Measurements from ENCODE around the gene CKS1B.

DNA sequence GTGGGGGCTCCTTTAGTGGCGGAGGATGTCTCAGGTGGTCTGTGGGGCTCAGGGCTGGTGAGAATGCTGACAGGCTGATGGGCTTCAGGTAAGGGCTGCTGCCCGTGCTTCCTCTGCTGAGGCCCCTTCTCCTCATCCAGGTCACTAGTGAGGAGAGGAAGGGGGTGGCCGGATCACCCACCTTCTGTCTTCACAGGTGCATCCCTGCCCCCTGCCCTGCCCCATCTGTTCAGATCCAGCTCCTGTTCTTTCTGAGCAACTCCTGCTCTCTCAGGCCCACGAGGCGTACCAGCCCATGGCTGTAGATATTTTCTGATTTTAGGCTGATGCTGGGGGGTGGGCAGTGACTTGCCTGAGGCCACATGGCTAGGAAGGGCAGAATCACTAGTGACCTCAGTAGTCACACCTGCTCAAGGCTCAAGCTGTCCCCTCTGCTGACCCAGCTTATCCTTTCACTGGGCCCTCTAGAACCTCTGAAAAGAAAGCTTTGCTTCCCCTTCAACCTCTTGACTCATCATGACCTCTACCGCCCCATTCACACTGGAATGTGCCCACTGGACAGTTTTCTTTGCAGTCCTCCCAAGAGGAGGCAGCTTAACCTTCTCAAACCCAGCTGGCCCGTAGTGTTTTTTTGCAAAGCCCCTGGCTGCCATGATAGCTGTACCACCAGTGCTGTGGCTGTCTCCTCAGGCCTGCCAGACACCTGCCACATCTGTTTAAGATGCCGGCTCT, 44.3 kb downstream of the CKS1B start:
- TF ChIP-seq, protein P1, sequence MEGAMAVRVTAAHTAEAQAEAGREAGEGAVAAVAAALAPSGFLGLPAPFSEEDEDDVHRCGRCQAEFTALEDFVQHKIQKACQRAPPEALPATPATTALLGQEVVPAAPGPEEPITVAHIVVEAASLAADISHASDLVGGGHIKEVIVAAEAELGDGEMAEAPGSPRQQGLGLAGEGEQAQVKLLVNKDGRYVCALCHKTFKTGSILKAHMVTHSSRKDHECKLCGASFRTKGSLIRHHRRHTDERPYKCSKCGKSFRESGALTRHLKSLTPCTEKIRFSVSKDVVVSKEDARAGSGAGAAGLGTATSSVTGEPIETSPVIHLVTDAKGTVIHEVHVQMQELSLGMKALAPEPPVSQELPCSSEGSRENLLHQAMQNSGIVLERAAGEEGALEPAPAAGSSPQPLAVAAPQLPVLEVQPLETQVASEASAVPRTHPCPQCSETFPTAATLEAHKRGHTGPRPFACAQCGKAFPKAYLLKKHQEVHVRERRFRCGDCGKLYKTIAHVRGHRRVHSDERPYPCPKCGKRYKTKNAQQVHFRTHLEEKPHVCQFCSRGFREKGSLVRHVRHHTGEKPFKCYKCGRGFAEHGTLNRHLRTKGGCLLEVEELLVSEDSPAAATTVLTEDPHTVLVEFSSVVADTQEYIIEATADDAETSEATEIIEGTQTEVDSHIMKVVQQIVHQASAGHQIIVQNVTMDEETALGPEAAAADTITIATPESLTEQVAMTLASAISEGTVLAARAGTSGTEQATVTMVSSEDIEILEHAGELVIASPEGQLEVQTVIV (CRISPR knock-in tag; IDR thresholded peaks at IDR 0.05; ENCODE audit: borderline replicate concordance), result no peak
- TF ChIP-seq, protein P2, sequence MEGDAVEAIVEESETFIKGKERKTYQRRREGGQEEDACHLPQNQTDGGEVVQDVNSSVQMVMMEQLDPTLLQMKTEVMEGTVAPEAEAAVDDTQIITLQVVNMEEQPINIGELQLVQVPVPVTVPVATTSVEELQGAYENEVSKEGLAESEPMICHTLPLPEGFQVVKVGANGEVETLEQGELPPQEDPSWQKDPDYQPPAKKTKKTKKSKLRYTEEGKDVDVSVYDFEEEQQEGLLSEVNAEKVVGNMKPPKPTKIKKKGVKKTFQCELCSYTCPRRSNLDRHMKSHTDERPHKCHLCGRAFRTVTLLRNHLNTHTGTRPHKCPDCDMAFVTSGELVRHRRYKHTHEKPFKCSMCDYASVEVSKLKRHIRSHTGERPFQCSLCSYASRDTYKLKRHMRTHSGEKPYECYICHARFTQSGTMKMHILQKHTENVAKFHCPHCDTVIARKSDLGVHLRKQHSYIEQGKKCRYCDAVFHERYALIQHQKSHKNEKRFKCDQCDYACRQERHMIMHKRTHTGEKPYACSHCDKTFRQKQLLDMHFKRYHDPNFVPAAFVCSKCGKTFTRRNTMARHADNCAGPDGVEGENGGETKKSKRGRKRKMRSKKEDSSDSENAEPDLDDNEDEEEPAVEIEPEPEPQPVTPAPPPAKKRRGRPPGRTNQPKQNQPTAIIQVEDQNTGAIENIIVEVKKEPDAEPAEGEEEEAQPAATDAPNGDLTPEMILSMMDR (IDR thresholded peaks at IDR 0.05 in 2 of 3, conservative IDR thresholded peaks at IDR 0.05 in 1 of 3; ENCODE audit: insufficient read depth in 2 of 3, low read depth in 1 of 3, low read length in 3 of 3), result no peak
- no peak for TF ChIP-seq YY1 (IDR thresholded peaks at IDR 0.05; ENCODE audit: borderline replicate concordance in 1 of 3, control insufficient read depth in 1 of 3, extremely low read depth in 1 of 3, insufficient read depth in 3 of 3, insufficient read length in 1 of 3, insufficient replicate concordance in 2 of 3, low read depth in 1 of 3, low read length in 2 of 3)
- no peak for TF ChIP-seq SMARCC2 (IDR thresholded peaks at IDR 0.05; ENCODE audit: low read depth)
- TF ChIP-seq GABPB1 (CRISPR knock-in tag; IDR thresholded peaks at IDR 0.05), result no peak
- TF ChIP-seq POLR2A (conservative IDR thresholded peaks at IDR 0.05), result no peak
- TF ChIP-seq, protein P3, sequence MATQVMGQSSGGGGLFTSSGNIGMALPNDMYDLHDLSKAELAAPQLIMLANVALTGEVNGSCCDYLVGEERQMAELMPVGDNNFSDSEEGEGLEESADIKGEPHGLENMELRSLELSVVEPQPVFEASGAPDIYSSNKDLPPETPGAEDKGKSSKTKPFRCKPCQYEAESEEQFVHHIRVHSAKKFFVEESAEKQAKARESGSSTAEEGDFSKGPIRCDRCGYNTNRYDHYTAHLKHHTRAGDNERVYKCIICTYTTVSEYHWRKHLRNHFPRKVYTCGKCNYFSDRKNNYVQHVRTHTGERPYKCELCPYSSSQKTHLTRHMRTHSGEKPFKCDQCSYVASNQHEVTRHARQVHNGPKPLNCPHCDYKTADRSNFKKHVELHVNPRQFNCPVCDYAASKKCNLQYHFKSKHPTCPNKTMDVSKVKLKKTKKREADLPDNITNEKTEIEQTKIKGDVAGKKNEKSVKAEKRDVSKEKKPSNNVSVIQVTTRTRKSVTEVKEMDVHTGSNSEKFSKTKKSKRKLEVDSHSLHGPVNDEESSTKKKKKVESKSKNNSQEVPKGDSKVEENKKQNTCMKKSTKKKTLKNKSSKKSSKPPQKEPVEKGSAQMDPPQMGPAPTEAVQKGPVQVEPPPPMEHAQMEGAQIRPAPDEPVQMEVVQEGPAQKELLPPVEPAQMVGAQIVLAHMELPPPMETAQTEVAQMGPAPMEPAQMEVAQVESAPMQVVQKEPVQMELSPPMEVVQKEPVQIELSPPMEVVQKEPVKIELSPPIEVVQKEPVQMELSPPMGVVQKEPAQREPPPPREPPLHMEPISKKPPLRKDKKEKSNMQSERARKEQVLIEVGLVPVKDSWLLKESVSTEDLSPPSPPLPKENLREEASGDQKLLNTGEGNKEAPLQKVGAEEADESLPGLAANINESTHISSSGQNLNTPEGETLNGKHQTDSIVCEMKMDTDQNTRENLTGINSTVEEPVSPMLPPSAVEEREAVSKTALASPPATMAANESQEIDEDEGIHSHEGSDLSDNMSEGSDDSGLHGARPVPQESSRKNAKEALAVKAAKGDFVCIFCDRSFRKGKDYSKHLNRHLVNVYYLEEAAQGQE (IDR thresholded peaks at IDR 0.05; ENCODE audit: borderline replicate concordance), result no peak
- TF ChIP-seq, protein P3 (CRISPR knock-in tag; IDR thresholded peaks at IDR 0.05; ENCODE audit: low read depth), result no peak
- TF ChIP-seq HSF4 (CRISPR knock-in tag; IDR thresholded peaks at IDR 0.05; ENCODE audit: borderline replicate concordance), result no peak
- no peak for TF ChIP-seq NFYB (IDR thresholded peaks at IDR 0.05; ENCODE audit: extremely low read depth, insufficient read length)
